Calu3 (cell line): ENCODE results near the gene NCS1. TPM values are rescaled to one million over a fixed set of nuclear protein-coding genes. Genes with fewer than 3 reads are reported as not detected.

ENCODE experiments used
- BruUV-seq: library from RNA; stranded (reverse); fragments of 400-500 nt; replicated peaks from 2 replicates; lab custom pipeline; 2021; lab: Mats Ljungman, UMichigan
- CTCF ChIA-PET: fragments of 300-600 bp; sonication (Branson Sonifier 250); formaldehyde crosslinking; loops from one replicate; lab custom pipeline; 2022; ENCODE audit warnings: antibody characterized with exemption; lab: Charles Lee
- DNase-seq: peaks from one replicate; pipeline ENCODE4 v3.0.0; 2022
- H3K27ac Mint-ChIP-seq: one replicate; pipeline ENCODE4 v1.8.0; 2022; ENCODE audit warnings: mixed read lengths; ENCODE audit not compliant: unreplicated experiment
- H3K27me3 Mint-ChIP-seq: one replicate; pipeline ENCODE4 v1.8.0; 2022; ENCODE audit warnings: mixed read lengths; ENCODE audit not compliant: unreplicated experiment
- H3K36me3 Mint-ChIP-seq: one replicate; pipeline ENCODE4 v1.8.0; 2022; ENCODE audit warnings: mild to moderate bottlenecking, moderate library complexity, mixed read lengths; ENCODE audit not compliant: insufficient read depth, unreplicated experiment
- H3K4me1 Mint-ChIP-seq: one replicate; pipeline ENCODE4 v1.8.0; 2022; ENCODE audit warnings: mild to moderate bottlenecking, low read depth, mixed read lengths; ENCODE audit not compliant: unreplicated experiment
- H3K4me3 Mint-ChIP-seq: one replicate; pipeline ENCODE4 v1.8.0; 2022; ENCODE audit warnings: mild to moderate bottlenecking, low read depth, moderate library complexity, mixed read lengths; ENCODE audit not compliant: unreplicated experiment
- H3K9me3 Mint-ChIP-seq: one replicate; pipeline ENCODE4 v1.8.0; 2022; ENCODE audit warnings: low read depth, mixed read lengths; ENCODE audit not compliant: unreplicated experiment
- CTCF ChIP-seq: fragments of 200-600 bp; IDR thresholded peaks from one replicate; pipeline ENCODE4 v1.8.0; 2022; ENCODE audit warnings: antibody characterized with exemption; ENCODE audit not compliant: unreplicated experiment
- intact Hi-C: fragments of 100-400 bp; cut with micrococcal nuclease; formaldehyde crosslinking; loops from one replicate; pipeline ENCODE4 v1.10.0; 2022; ENCODE audit not compliant: unreplicated experiment
- total RNA-seq: library from RNA; stranded (reverse); gene quantifications from 2 replicates; pipeline ENCODE4 v1.2.3, GENCODE V29; 2022

NCS1 gene
- total RNA-seq, 1 experiment from 2014 or later: 16.1 TPM

GRCh38 chr9:130191068-130191748 lies 19.0 kb downstream of the NCS1 start:
- CTCF ChIA-PET: no interaction called here
- no peak overlapping the region for H3K4me3 Mint-ChIP-seq
- intact Hi-C loops: no loop called here

GRCh38 chr9:130191749-130192120 lies 19.5 kb downstream of the NCS1 start:
- CTCF ChIA-PET: no interaction called here
- no TSS peak for BruUV-seq
- no peak overlapping the region for H3K4me3 Mint-ChIP-seq
- intact Hi-C loops: no loop called here
- peaks cover 4% of the 10 kb centered on the region for H3K36me3 Mint-ChIP-seq
- no peaks in the 10 kb centered on the region for H3K27me3 Mint-ChIP-seq
- H3K27ac Mint-ChIP-seq: no peak overlapping the region
- H3K4me1 Mint-ChIP-seq: peaks cover 2% of the 10 kb centered on the region
- H3K9me3 Mint-ChIP-seq: no peaks in the 10 kb centered on the region
- DNase-seq: no peak
- TF ChIP-seq CTCF: no peak

More at GRCh38 chr9:130191068-130191748, 19.0 kb downstream of the NCS1 start:
- no peaks in the 10 kb centered on the region for H3K9me3 Mint-ChIP-seq
- BruUV-seq: no TSS peak
- H3K36me3 Mint-ChIP-seq: peaks cover 7% of the 10 kb centered on the region
- peaks cover 7% of the 10 kb centered on the region for H3K4me1 Mint-ChIP-seq
- no peak for TF ChIP-seq CTCF
- H3K27me3 Mint-ChIP-seq: no peaks in the 10 kb centered on the region
- no peak overlapping the region for H3K27ac Mint-ChIP-seq
- no peak for DNase-seq

GRCh38 chr9:130192382-130192999 lies 20.3 kb downstream of the NCS1 start:
- H3K36me3 Mint-ChIP-seq: no peaks in the 10 kb centered on the region
- no peaks in the 10 kb centered on the region for H3K4me1 Mint-ChIP-seq
- BruUV-seq: no TSS peak
- no peak overlapping the region for H3K27ac Mint-ChIP-seq
- no peaks in the 10 kb centered on the region for H3K9me3 Mint-ChIP-seq
- no peaks in the 10 kb centered on the region for H3K27me3 Mint-ChIP-seq
- CTCF ChIA-PET: no interaction called here
- no peak for TF ChIP-seq CTCF
- intact Hi-C loops: no loop called here
- DNase-seq: no peak
- H3K4me3 Mint-ChIP-seq: no peak overlapping the region

- no peaks in the 10 kb centered on the region for H3K27me3 Mint-ChIP-seq
- no peak overlapping the region for H3K4me3 Mint-ChIP-seq
- no peak overlapping the region for H3K27ac Mint-ChIP-seq
- intact Hi-C loops: no loop called here
- no peak for DNase-seq
- H3K9me3 Mint-ChIP-seq: no peaks in the 10 kb centered on the region
- no TSS peak for BruUV-seq
- no peak for TF ChIP-seq CTCF
- no peaks in the 10 kb centered on the region for H3K36me3 Mint-ChIP-seq
- H3K4me1 Mint-ChIP-seq: no peaks in the 10 kb centered on the region
- CTCF ChIA-PET: no interaction called here
Observed at GRCh38 chr9:130193103-130193502, 20.9 kb downstream of the NCS1 start.
